WTC11 (cell line): Measurements from ENCODE around the gene ADD1. TPM values are rescaled to one million over a fixed set of nuclear protein-coding genes. Genes with fewer than 3 reads are reported as not detected.

Experiments
- ATF1 ChIP-seq: sonication (generic); formaldehyde crosslinking; IDR thresholded peaks from 2 replicates; pipeline ENCODE4 v1.8.1; 2023; ENCODE audit warnings: mild to moderate bottlenecking, moderate library complexity, missing genetic modification reagents
- ELF4 ChIP-seq: sonication (generic); formaldehyde crosslinking; IDR thresholded peaks from 2 replicates; pipeline ENCODE4 v1.8.1; 2022; ENCODE audit warnings: low read depth, mild to moderate bottlenecking, moderate library complexity, missing genetic modification reagents
- ETV6 ChIP-seq: sonication (generic); formaldehyde crosslinking; IDR thresholded peaks from 2 replicates; pipeline ENCODE4 v1.8.1; 2022; ENCODE audit warnings: mild to moderate bottlenecking, missing genetic modification reagents
- FOXJ3 ChIP-seq: sonication (generic); formaldehyde crosslinking; IDR thresholded peaks from 2 replicates; pipeline ENCODE4 v1.9.0; 2021; ENCODE audit warnings: missing genetic modification reagents, mild to moderate bottlenecking, borderline replicate concordance
- GRHL2 ChIP-seq: fragments of 250-450 bp; sonication (Bioruptor Pico); IDR thresholded peaks from 2 replicates; pipeline ENCODE4 v1.8.0; 2022; ENCODE audit warnings: mild to moderate bottlenecking, moderate library complexity; ENCODE audit not compliant: insufficient replicate concordance, severe bottlenecking
- HMGA2 ChIP-seq: fragments of 250-450 bp; sonication (Bioruptor Pico); IDR thresholded peaks from 2 replicates; pipeline ENCODE4 v1.4.0; 2021; ENCODE audit warnings: mild to moderate bottlenecking, moderate library complexity
- IRF2 ChIP-seq: sonication (generic); formaldehyde crosslinking; IDR thresholded peaks from 2 replicates; pipeline ENCODE4 v1.8.0; 2022; ENCODE audit warnings: low read depth, missing genetic modification reagents, borderline replicate concordance
- JAZF1 ChIP-seq: fragments of 250-450 bp; sonication (Bioruptor Pico); IDR thresholded peaks from 2 replicates; pipeline ENCODE4 v1.9.0; 2021; ENCODE audit warnings: moderate library complexity, mild to moderate bottlenecking, inconsistent platforms
- NR3C1 ChIP-seq: sonication (generic); formaldehyde crosslinking; conservative IDR thresholded peaks from 2 replicates; pipeline ENCODE4 v1.8.1; 2023; ENCODE audit warnings: low read depth, mild to moderate bottlenecking, missing genetic modification reagents
- SOX15 ChIP-seq: fragments of 250-450 bp; sonication (Bioruptor Pico); IDR thresholded peaks from 2 replicates; pipeline ENCODE4 v1.9.0; 2021; ENCODE audit warnings: mild to moderate bottlenecking
- TEAD1 ChIP-seq: sonication (generic); formaldehyde crosslinking; IDR thresholded peaks from 2 replicates; pipeline ENCODE4 v1.8.0; 2022; ENCODE audit warnings: mild to moderate bottlenecking, missing genetic modification reagents
- TEAD4 ChIP-seq: sonication (generic); formaldehyde crosslinking; IDR thresholded peaks from 2 replicates; pipeline ENCODE4 v1.8.0; 2022; ENCODE audit warnings: mild to moderate bottlenecking, missing genetic modification reagents
- ZBTB21 ChIP-seq: sonication (generic); formaldehyde crosslinking; IDR thresholded peaks from 2 replicates; pipeline ENCODE4 v1.8.1; 2023; ENCODE audit warnings: mild to moderate bottlenecking, missing genetic modification reagents, borderline replicate concordance
- ZNF121 ChIP-seq: sonication (generic); formaldehyde crosslinking; IDR thresholded peaks from 2 replicates; pipeline ENCODE4 v1.8.0; 2023; ENCODE audit warnings: missing genetic modification reagents
- ZNF219 ChIP-seq: sonication (generic); formaldehyde crosslinking; IDR thresholded peaks from 2 replicates; pipeline ENCODE4 v1.8.0; 2023; ENCODE audit warnings: missing genetic modification reagents, mild to moderate bottlenecking, borderline replicate concordance
- total RNA-seq: library from RNA; stranded (reverse); gene quantifications from 3 replicates; pipeline ENCODE4 v1.2.3, GENCODE V29; 2021
- TF ChIP-seq, protein P1 (sequence below): sonication (generic); formaldehyde crosslinking; IDR thresholded peaks from 2 replicates; pipeline ENCODE4 v1.8.1; 2022; ENCODE audit warnings: low read depth, missing genetic modification reagents, borderline replicate concordance
- TF ChIP-seq, protein P2 (sequence below): sonication (generic); formaldehyde crosslinking; IDR thresholded peaks from 2 replicates; pipeline ENCODE4 v1.8.1; 2022; ENCODE audit warnings: low read depth, mild to moderate bottlenecking, moderate library complexity, missing genetic modification reagents, borderline replicate concordance
- TF ChIP-seq, protein P3 (sequence below): sonication (generic); formaldehyde crosslinking; IDR thresholded peaks from 2 replicates; pipeline ENCODE4 v1.8.1; 2023; ENCODE audit warnings: mild to moderate bottlenecking, missing genetic modification reagents, moderate library complexity
- TF ChIP-seq, protein P4 (sequence below): sonication (generic); formaldehyde crosslinking; IDR thresholded peaks from 2 replicates; pipeline ENCODE4 v1.8.0; 2022; ENCODE audit warnings: mild to moderate bottlenecking, missing genetic modification reagents
- TF ChIP-seq, protein P5 (sequence below): fragments of 250-450 bp; sonication (Bioruptor Pico); conservative IDR thresholded peaks from 2 replicates; pipeline ENCODE4 v1.9.0; 2021; ENCODE audit warnings: mild to moderate bottlenecking
- TF ChIP-seq, protein P6 (sequence below): sonication (generic); formaldehyde crosslinking; IDR thresholded peaks from 2 replicates; pipeline ENCODE4 v1.8.1; 2023; ENCODE audit warnings: mild to moderate bottlenecking, missing genetic modification reagents, moderate library complexity
- TF ChIP-seq, protein P7 (sequence below): sonication (generic); formaldehyde crosslinking; IDR thresholded peaks from 2 replicates; pipeline ENCODE4 v1.8.0; 2023; ENCODE audit warnings: mild to moderate bottlenecking, missing genetic modification reagents
- TF ChIP-seq, protein P8 (sequence below): sonication (generic); formaldehyde crosslinking; IDR thresholded peaks from 2 replicates; pipeline ENCODE4 v1.8.1; 2022; ENCODE audit warnings: mild to moderate bottlenecking, missing genetic modification reagents, moderate library complexity, borderline replicate concordance
- TF ChIP-seq, protein P9 (sequence below): fragments of 200-600 bp; IDR thresholded peaks from 2 replicates; pipeline ENCODE4 v1.8.0; 2022; ENCODE audit warnings: antibody characterized with exemption

Gene ADD1
- total RNA-seq, 1 experiment from 2014 or later: 178 TPM

DNA sequence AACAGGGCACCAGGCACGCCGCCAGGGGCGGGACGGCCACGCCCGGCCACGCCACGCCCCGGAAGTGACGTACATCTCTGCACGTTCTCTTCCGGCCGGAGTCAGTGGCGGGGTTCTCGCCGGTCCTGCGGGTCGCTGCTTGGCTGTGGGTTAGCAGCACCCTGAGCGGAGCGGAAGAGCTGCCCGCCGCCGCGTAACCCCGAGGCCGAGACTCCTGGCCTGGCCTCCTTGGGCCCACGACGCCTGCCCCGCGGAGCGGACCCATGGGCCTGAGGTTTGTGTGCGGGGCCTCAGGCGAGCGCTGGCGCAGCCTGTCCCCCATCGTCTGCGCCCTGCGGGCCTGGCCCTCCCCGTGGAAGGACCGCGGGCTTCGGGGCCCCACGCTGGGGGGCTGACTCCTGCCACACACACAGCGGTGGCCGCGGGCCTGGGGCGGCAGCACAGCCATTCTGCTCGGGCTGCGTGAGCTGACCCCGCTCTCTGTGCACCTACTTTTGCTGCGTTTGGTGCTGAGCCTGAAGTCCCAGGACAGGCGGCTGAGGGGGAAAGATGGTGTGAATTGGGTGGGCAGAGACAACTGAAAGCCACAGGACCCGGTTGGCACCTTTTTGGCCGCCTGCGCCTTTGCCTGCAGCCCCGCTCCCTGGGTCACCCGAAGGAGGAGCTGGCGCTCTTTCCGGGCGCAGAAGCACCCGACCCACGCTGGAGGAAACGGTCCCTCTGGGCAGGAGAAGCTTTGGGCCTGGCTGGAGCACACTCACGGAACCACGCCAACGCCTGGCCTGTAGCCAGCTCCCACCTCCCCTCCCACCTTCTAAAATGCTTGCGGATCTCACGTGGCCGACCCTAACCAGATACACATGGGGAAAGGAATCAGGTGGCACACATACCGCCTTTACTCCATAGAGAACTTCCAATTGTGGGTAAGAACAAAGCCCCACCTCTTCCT lies 91.4 kb downstream of the ADD1 start (continued):
- TF ChIP-seq, protein P1, sequence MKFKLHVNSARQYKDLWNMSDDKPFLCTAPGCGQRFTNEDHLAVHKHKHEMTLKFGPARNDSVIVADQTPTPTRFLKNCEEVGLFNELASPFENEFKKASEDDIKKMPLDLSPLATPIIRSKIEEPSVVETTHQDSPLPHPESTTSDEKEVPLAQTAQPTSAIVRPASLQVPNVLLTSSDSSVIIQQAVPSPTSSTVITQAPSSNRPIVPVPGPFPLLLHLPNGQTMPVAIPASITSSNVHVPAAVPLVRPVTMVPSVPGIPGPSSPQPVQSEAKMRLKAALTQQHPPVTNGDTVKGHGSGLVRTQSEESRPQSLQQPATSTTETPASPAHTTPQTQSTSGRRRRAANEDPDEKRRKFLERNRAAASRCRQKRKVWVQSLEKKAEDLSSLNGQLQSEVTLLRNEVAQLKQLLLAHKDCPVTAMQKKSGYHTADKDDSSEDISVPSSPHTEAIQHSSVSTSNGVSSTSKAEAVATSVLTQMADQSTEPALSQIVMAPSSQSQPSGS (CRISPR knock-in tag): no peak
- TF ChIP-seq, protein P2, sequence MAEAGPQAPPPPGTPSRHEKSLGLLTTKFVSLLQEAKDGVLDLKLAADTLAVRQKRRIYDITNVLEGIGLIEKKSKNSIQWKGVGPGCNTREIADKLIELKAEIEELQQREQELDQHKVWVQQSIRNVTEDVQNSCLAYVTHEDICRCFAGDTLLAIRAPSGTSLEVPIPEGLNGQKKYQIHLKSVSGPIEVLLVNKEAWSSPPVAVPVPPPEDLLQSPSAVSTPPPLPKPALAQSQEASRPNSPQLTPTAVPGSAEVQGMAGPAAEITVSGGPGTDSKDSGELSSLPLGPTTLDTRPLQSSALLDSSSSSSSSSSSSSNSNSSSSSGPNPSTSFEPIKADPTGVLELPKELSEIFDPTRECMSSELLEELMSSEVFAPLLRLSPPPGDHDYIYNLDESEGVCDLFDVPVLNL (CRISPR knock-in tag): 0 out of 2 replicates have a peak, but pooled peaks have one; percentile 49
- TF ChIP-seq FOXJ3 (CRISPR knock-in tag) (no peak), SOX15 (CRISPR knock-in tag) (no peak), ETV6 (CRISPR knock-in tag) (peak; percentile 61; the same call in 1 of the 2 replicates), TEAD1 (CRISPR knock-in tag) (peak; percentile 83; the same call in 1 of the 2 replicates), ZNF219 (no peak), ZNF121 (no peak), ATF1 (0 out of 2 replicates have a peak, but pooled peaks have one; percentile 42), ELF4 (CRISPR knock-in tag) (no peak), HMGA2 (no peak), ZBTB21 (peak; percentile 53; the same call in 1 of the 2 replicates), TEAD4 (CRISPR knock-in tag) (0 out of 2 replicates have a peak, but pooled peaks have one; percentile 43), IRF2 (no peak), NR3C1 (CRISPR knock-in tag) (no peak), JAZF1 (CRISPR knock-in tag) (no peak), GRHL2 (CRISPR knock-in tag) (no peak)
- TF ChIP-seq, protein P3, sequence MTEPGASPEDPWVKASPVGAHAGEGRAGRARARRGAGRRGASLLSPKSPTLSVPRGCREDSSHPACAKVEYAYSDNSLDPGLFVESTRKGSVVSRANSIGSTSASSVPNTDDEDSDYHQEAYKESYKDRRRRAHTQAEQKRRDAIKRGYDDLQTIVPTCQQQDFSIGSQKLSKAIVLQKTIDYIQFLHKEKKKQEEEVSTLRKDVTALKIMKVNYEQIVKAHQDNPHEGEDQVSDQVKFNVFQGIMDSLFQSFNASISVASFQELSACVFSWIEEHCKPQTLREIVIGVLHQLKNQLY: no peak
- TF ChIP-seq, protein P4, sequence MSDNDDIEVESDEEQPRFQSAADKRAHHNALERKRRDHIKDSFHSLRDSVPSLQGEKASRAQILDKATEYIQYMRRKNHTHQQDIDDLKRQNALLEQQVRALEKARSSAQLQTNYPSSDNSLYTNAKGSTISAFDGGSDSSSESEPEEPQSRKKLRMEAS (CRISPR knock-in tag): peak; percentile 83
- TF ChIP-seq, protein P5, sequence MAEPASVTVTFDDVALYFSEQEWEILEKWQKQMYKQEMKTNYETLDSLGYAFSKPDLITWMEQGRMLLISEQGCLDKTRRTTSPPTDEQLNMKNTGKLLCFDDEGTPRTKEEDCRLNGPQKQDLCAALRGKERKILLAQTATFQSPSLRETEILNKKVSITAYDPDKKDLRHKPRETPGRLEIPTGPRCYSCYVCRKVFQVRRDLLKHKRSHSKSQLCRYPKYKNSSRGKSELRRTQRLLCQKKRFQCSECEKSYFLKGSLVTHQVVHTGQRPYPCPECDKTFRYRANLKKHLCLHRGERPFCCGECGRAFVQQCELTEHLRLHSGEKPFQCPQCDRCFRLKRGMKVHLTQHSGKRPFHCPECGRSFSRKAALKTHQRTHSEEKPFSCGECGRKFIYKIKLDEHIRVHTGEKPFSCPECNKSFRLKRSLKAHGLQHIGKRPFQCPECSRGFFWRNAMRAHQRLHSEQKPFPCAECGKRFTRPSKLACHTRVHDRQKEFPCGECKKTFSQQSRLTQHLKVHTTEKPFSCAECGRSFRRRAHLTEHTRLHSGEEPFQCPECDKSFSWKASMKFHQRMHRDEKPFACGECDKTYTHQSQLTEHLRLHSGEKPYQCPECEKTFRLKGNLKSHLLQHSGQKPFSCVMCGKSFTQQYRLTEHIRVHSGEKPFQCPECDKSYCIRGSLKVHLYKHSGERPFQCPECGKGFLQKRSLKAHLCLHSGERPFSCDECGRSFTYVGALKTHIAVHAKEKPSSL (CRISPR knock-in tag): no peak
- TF ChIP-seq, protein P6, sequence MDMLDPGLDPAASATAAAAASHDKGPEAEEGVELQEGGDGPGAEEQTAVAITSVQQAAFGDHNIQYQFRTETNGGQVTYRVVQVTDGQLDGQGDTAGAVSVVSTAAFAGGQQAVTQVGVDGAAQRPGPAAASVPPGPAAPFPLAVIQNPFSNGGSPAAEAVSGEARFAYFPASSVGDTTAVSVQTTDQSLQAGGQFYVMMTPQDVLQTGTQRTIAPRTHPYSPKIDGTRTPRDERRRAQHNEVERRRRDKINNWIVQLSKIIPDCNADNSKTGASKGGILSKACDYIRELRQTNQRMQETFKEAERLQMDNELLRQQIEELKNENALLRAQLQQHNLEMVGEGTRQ: no peak
- TF ChIP-seq, protein P7, sequence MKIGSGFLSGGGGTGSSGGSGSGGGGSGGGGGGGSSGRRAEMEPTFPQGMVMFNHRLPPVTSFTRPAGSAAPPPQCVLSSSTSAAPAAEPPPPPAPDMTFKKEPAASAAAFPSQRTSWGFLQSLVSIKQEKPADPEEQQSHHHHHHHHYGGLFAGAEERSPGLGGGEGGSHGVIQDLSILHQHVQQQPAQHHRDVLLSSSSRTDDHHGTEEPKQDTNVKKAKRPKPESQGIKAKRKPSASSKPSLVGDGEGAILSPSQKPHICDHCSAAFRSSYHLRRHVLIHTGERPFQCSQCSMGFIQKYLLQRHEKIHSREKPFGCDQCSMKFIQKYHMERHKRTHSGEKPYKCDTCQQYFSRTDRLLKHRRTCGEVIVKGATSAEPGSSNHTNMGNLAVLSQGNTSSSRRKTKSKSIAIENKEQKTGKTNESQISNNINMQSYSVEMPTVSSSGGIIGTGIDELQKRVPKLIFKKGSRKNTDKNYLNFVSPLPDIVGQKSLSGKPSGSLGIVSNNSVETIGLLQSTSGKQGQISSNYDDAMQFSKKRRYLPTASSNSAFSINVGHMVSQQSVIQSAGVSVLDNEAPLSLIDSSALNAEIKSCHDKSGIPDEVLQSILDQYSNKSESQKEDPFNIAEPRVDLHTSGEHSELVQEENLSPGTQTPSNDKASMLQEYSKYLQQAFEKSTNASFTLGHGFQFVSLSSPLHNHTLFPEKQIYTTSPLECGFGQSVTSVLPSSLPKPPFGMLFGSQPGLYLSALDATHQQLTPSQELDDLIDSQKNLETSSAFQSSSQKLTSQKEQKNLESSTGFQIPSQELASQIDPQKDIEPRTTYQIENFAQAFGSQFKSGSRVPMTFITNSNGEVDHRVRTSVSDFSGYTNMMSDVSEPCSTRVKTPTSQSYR (CRISPR knock-in tag): peak; percentile 73
- TF ChIP-seq, protein P8, sequence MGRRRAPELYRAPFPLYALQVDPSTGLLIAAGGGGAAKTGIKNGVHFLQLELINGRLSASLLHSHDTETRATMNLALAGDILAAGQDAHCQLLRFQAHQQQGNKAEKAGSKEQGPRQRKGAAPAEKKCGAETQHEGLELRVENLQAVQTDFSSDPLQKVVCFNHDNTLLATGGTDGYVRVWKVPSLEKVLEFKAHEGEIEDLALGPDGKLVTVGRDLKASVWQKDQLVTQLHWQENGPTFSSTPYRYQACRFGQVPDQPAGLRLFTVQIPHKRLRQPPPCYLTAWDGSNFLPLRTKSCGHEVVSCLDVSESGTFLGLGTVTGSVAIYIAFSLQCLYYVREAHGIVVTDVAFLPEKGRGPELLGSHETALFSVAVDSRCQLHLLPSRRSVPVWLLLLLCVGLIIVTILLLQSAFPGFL (CRISPR knock-in tag): 0 out of 2 replicates have a peak, but pooled peaks have one; percentile 86
- TF ChIP-seq, protein P9, sequence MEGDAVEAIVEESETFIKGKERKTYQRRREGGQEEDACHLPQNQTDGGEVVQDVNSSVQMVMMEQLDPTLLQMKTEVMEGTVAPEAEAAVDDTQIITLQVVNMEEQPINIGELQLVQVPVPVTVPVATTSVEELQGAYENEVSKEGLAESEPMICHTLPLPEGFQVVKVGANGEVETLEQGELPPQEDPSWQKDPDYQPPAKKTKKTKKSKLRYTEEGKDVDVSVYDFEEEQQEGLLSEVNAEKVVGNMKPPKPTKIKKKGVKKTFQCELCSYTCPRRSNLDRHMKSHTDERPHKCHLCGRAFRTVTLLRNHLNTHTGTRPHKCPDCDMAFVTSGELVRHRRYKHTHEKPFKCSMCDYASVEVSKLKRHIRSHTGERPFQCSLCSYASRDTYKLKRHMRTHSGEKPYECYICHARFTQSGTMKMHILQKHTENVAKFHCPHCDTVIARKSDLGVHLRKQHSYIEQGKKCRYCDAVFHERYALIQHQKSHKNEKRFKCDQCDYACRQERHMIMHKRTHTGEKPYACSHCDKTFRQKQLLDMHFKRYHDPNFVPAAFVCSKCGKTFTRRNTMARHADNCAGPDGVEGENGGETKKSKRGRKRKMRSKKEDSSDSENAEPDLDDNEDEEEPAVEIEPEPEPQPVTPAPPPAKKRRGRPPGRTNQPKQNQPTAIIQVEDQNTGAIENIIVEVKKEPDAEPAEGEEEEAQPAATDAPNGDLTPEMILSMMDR: no peak
